Testis (tissue), 2 donors: ENCODE results near the gene CFLAR.

Experiments
- CTCF ChIP-seq, 3 experiments: fragments of 450-650 bp in 2 of 3; fragments of 200-600 bp in 1 of 3; sonication (generic) in 1 of 3; IDR thresholded peaks; one replicate each; pipeline ENCODE4 v1.5.1; 2016 to 2019; ENCODE audit warnings: antibody characterized with exemption in 3 of 3, mild to moderate bottlenecking in 2 of 3, moderate library complexity in 1 of 3
- POLR2A ChIP-seq: fragments of 450-650 bp; IDR thresholded peaks from one replicate; pipeline ENCODE4 v1.6.1; 2017; ENCODE audit warnings: antibody characterized with exemption, mild to moderate bottlenecking, moderate library complexity

- TF ChIP-seq CTCF (IDR thresholded peaks at IDR 0.05) (no peak), POLR2A (no peak)
Measured at GRCh38 chr2:201203916-201204654, 88.1 kb downstream of the CFLAR start.
